HAP-1 (cell line): ENCODE measurements around the gene SAG.

Experiments used
- DNase-seq, 2 experiments: peaks; one replicate each; pipeline ENCODE4 v3.0.0-alpha.2; 2016 to 2020; ENCODE audit warnings: low spot score in 2 of 2
- H3K27me3 ChIP-seq: fragments of 250-450 bp; sonication (Bioruptor Pico); 2 replicates; pipeline ENCODE4 v1.5.1; 2020; ENCODE audit warnings: low read depth, mild to moderate bottlenecking, moderate library complexity
- H3K36me3 ChIP-seq: fragments of 250-450 bp; sonication (Bioruptor Pico); replicated peaks from 2 replicates; pipeline ENCODE4 v1.5.1; 2020; ENCODE audit warnings: mild to moderate bottlenecking
- H3K4me1 ChIP-seq: fragments of 250-450 bp; sonication (Bioruptor Pico); 2 replicates; pipeline ENCODE4 v1.5.1; 2020; ENCODE audit warnings: mild to moderate bottlenecking
- H3K4me3 ChIP-seq: fragments of 250-450 bp; sonication (Bioruptor Pico); 2 replicates; pipeline ENCODE4 v1.5.1; 2020; ENCODE audit warnings: mild to moderate bottlenecking, moderate library complexity
- H3K9me3 ChIP-seq: fragments of 250-450 bp; sonication (Bioruptor Pico); 2 replicates; pipeline ENCODE4 v1.5.1; 2020; ENCODE audit warnings: mild to moderate bottlenecking, moderate library complexity
- in situ Hi-C: fragments of 300-500 bp; cut with MboI; formaldehyde crosslinking; loops from 3 replicates; pipeline ENCODE4 v1.14.3; 2020; ENCODE audit warnings: low sequenced_read_pairs, inconsistent platforms, mixed read lengths

SAG gene

GRCh38 chr2:233349005-233349998, 41.7 kb downstream of the SAG start:
- H3K9me3 ChIP-seq: no peaks in the 10 kb centered on the region
- H3K27me3 ChIP-seq: no peaks in the 10 kb centered on the region
- no peak overlapping the region for H3K4me3 ChIP-seq
- H3K36me3 ChIP-seq: no peaks in the 10 kb centered on the region
- H3K4me1 ChIP-seq: peaks cover 10% of the 10 kb centered on the region
- in situ Hi-C loops: no loop called here
- DNase-seq: no peak

DNA sequence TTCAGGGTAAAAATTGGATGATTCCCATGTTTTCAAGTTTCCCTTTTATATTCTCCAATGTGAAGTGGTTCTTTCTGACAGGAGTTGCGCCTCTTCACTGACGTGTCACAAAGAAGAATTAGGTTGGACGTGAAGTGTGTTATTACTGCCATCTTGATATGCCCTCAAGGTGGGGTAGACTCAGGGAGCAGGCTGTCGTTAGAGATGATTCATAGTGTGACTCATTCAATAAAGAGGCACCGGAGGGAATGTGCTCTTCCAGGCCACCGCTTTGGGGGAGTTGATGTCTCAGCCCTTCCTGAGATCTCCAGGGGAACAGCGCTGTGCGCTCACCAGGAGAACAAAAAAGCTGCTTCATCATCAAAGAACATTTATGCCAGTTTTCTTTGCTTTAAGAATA, 43.1 kb downstream of the SAG start:
- peaks cover 13% of the 10 kb centered on the region for H3K4me1 ChIP-seq
- in situ Hi-C loops: no loop called here
- H3K4me3 ChIP-seq: no peak overlapping the region
- no peaks in the 10 kb centered on the region for H3K9me3 ChIP-seq
- H3K36me3 ChIP-seq: peaks cover 1% of the 10 kb centered on the region; the same call in 1 of the 2 replicates
- DNase-seq: peak in 1 of 2 experiments; percentile 24
- H3K27me3 ChIP-seq: no peaks in the 10 kb centered on the region

- Histone ChIP-seq H3K4me1 (peaks cover 20% of the 10 kb centered on the region), H3K4me3 (no peak overlapping the region), H3K27me3 (no peaks in the 10 kb centered on the region), H3K36me3 (peaks cover 5% of the 10 kb centered on the region; the same call in 1 of the 2 replicates), H3K9me3 (no peaks in the 10 kb centered on the region)
- no peak for DNase-seq
- in situ Hi-C loops: no loop called here
Measured at GRCh38 chr2:233351423-233351822, 43.8 kb downstream of the SAG start.

DNA sequence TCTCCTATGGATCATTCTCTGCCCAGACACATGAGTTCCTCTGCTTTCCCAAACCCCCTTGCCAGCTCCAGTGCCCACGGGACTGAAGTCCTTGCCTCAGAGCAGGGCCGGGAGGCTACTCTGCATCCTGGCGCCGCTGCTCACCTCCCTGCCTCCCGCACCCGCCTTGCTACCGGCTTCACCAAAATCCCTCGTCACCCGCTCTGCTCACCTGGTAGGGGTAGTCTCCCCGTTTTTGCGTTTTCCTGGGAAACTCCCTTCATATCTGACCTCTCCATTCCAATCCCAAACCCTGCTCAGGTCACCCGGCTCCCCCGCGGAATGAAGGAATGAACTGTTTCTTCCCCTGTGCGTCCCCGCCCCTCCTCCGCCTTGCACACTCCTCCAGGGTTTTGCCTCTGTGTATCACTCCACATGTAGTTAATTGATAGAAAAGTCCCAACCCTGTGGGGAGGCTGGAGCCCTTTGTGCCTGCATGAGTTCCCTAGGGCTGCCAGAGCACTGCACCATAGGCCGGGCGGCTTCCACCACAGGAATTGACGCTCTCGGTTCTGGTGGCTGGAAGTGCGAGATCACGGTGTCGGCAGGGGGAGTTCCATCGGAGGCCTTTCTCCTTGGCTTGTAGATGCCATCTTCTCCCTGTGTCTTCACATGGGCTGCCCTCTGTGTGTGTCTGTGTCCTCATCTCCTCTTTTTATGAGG, 44.7 kb downstream of the SAG start:
- in situ Hi-C loops: no loop called here
- Histone ChIP-seq H3K36me3 (peaks cover 5% of the 10 kb centered on the region; the same call in 1 of the 2 replicates), H3K4me1 (peaks cover 21% of the 10 kb centered on the region), H3K27me3 (no peaks in the 10 kb centered on the region), H3K4me3 (no peak overlapping the region), H3K9me3 (no peaks in the 10 kb centered on the region)
- DNase-seq: no peak

GRCh38 chr2:233353101-233353768, 45.6 kb downstream of the SAG start:
- DNase-seq: no peak
- H3K27me3 ChIP-seq: no peaks in the 10 kb centered on the region
- H3K4me1 ChIP-seq: peaks cover 21% of the 10 kb centered on the region
- peak overlapping the region; percentile 24; the same call in 1 of the 2 replicates for H3K4me3 ChIP-seq
- H3K9me3 ChIP-seq: no peaks in the 10 kb centered on the region
- peaks cover 11% of the 10 kb centered on the region for H3K36me3 ChIP-seq
- in situ Hi-C loops: no loop called here

GRCh38 chr2:233353769-233354499, 46.3 kb downstream of the SAG start, which contains the start of gene DGKD:
Gene DGKD, plus strand, starts transcription at chr2:233354494. Its CDS starts 25 bp downstream, at chr2:233354519.
- in situ Hi-C loops: no loop called here
- peak; percentile 28 to 71 for DNase-seq
- peak within 1 kb of the TSS; percentile 64 for H3K4me3 ChIP-seq
- no peaks in the 10 kb centered on the region for H3K27me3 ChIP-seq
- peaks cover 15% of the 10 kb centered on the region for H3K36me3 ChIP-seq
- H3K9me3 ChIP-seq: no peaks in the 10 kb centered on the region
- H3K4me1 ChIP-seq: peaks cover 21% of the 10 kb centered on the region

GRCh38 chr2:233354500-233354924, 46.9 kb downstream of the SAG start:
- no peak for DNase-seq
- H3K4me3 ChIP-seq: peak overlapping the region; percentile 64

DNA sequence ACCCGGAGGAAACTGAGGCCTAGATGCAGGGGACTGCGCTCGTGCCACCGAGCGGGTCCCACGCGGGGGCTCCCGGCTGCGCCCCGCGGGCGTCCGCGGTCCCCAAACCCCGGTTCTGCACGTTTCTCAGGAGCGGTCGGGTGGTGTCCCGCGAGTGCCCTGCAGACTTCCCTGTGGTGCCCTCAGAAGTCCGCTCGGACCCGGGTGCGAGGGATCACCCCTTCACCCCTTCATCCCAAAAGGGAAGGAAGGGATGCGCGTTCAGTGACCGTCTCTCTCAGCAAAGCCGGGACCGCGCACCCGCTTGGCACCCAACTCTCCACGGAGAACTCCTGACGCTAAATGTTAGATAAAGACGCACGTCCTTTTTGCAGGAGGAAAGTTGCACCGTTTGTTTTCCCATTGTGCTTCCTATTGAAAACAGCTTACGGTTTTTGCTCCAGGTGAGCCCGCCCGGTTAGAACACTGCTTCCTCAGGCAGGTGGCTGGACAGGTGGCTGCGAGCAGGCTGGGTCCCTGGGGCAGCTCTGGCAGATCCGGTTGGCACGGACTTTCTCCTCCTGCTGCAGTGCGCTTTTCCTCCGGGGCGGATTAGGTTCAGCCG, 47.5 kb downstream of the SAG start:
- peak in 1 of 2 experiments; percentile 40 for DNase-seq
- peaks cover 21% of the 10 kb centered on the region for H3K4me1 ChIP-seq

More at GRCh38 chr2:233354500-233354924, 46.9 kb downstream of the SAG start:
- Histone ChIP-seq H3K4me1 (peaks cover 21% of the 10 kb centered on the region), H3K36me3 (peaks cover 15% of the 10 kb centered on the region), H3K9me3 (no peaks in the 10 kb centered on the region), H3K27me3 (no peaks in the 10 kb centered on the region)
- in situ Hi-C loops: no loop called here

GRCh38 chr2:233355916-233356315, 48.3 kb downstream of the SAG start:
- in situ Hi-C loops: no loop called here
- Histone ChIP-seq H3K4me3 (peak overlapping the region; percentile 64), H3K9me3 (no peaks in the 10 kb centered on the region), H3K27me3 (no peaks in the 10 kb centered on the region), H3K36me3 (peaks cover 15% of the 10 kb centered on the region), H3K4me1 (peaks cover 17% of the 10 kb centered on the region)
- no peak for DNase-seq

More for the DNA sequence above, 47.5 kb downstream of the SAG start:
- Histone ChIP-seq H3K4me3 (peak overlapping the region; percentile 64), H3K9me3 (no peaks in the 10 kb centered on the region), H3K36me3 (peaks cover 15% of the 10 kb centered on the region), H3K27me3 (no peaks in the 10 kb centered on the region)
- in situ Hi-C loops: no loop called here

DNA sequence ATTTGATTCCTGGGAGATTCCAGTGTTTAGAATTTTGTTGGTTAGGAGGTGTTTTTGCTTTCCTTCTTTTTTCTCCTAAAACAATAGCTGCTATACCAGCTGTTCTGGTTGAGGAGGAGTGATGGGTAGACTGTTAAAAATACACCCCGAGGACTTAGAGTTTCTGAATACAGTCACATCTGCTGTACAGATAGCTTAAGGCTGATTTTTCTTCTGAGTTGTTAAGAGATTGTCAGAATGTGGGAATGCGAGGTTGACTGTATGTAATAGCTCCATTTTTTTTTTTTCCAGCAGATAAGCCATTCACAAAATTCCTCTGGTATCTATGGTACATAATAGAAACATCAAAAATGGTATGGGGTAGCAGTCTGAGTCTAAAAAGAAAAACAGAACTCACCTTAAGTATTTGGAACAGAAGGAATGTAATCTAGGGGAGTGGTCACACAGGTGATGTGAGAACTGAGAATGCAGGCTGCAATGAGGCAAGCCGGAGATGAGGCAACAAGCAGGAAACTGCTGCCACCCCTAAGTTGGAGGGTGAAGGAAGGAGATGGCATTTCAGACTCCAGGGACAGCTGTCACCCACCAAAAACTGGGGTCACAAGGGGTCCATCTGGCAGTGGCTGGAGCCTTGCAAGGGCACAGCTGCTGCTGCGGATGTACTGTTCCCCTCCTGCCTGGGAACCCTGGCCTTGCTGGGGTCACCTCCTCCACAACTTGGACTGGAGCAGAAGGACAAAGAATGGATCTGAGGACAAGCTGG, 49.1 kb downstream of the SAG start:
- H3K27me3 ChIP-seq: no peaks in the 10 kb centered on the region
- no peaks in the 10 kb centered on the region for H3K9me3 ChIP-seq
- peaks cover 17% of the 10 kb centered on the region for H3K4me1 ChIP-seq
- H3K36me3 ChIP-seq: peaks cover 15% of the 10 kb centered on the region
- no peak overlapping the region for H3K4me3 ChIP-seq
- in situ Hi-C loops: no loop called here
- DNase-seq: no peak

DNA sequence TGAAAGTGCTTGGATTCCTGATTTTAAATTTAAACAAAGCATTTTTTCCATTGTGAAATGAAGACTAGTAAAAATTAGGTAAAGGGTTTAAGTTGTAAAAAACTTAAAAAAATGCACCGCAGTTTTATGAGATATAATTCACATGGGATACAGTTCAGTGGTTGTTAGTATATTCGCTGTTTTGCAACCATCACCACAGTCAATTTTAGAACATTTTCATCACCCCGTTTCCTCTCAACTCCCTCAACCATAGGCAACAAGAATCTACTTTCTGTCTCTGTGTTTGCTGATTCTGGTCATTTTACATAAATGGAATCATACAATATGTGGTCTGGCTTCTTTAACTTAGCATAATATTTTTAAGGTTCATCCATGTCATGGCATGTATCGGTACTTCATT, 50.7 kb downstream of the SAG start:
- Histone ChIP-seq H3K27me3 (no peaks in the 10 kb centered on the region), H3K4me3 (no peak overlapping the region), H3K36me3 (peaks cover 15% of the 10 kb centered on the region), H3K9me3 (no peaks in the 10 kb centered on the region), H3K4me1 (peaks cover 17% of the 10 kb centered on the region)
- in situ Hi-C loops: no loop called here
- DNase-seq: no peak

GRCh38 chr2:233358947-233359346, 51.3 kb downstream of the SAG start:
- H3K27me3 ChIP-seq: no peaks in the 10 kb centered on the region
- peaks cover 12% of the 10 kb centered on the region for H3K4me1 ChIP-seq
- no peak for DNase-seq
- in situ Hi-C loops: no loop called here
- no peak overlapping the region for H3K4me3 ChIP-seq
- peaks cover 15% of the 10 kb centered on the region for H3K36me3 ChIP-seq
- no peaks in the 10 kb centered on the region for H3K9me3 ChIP-seq
